Panc1 (cell line): ENCODE results near the gene ARAF.

Experiments used
- CTCF ChIP-seq: fragments of 450-650 bp; IDR thresholded peaks from 2 replicates; pipeline ENCODE4 v1.5.1; 2017; ENCODE audit warnings: mild to moderate bottlenecking
- POLR2AphosphoS5 ChIP-seq: IDR thresholded peaks from 2 replicates; pipeline ENCODE4 v1.6.1; 2012; ENCODE audit warnings: mild to moderate bottlenecking, low read depth, low read length, moderate library complexity
- REST ChIP-seq, 2 experiments: IDR thresholded peaks; 2 replicates each; pipeline ENCODE4 v1.6.1; 2011 to 2012; ENCODE audit warnings: low read depth in 2 of 2, control low read depth in 1 of 2, low read length in 1 of 2, mild to moderate bottlenecking in 1 of 2, moderate library complexity in 1 of 2; ENCODE audit not compliant: insufficient read depth in 1 of 2
- SIN3A ChIP-seq: IDR thresholded peaks from 2 replicates; pipeline ENCODE4 v1.6.1; 2012; ENCODE audit warnings: low read depth, mild to moderate bottlenecking, low read length, moderate library complexity, borderline replicate concordance; ENCODE audit not compliant: insufficient read depth
- TCF7L2 ChIP-seq: IDR thresholded peaks from 2 replicates; pipeline ENCODE4 v1.6.1; 2011; ENCODE audit warnings: mild to moderate bottlenecking, low read depth, low read length, inconsistent platforms

- no peak for TF ChIP-seq CTCF
- no peak for TF ChIP-seq REST (IDR thresholded peaks at IDR 0.05; ENCODE audit: insufficient read depth in 1 of 2, low read depth in 2 of 2, low read length in 1 of 2)
- TF ChIP-seq TCF7L2 = no peak
- TF ChIP-seq POLR2AphosphoS5 = no peak
- no peak for TF ChIP-seq SIN3A
Observed at GRCh38 chrX:47587091-47587891, 26.3 kb downstream of the ARAF start.
